Urinary bladder (tissue), 4 donors: ENCODE data around the gene FUT4. TPM values are rescaled to one million over a fixed set of nuclear protein-coding genes. Genes with fewer than 3 reads are reported as not detected.

Source experiments
- DNase-seq: peaks from one replicate; pipeline ENCODE4 v3.0.0-alpha.2; 2015; ENCODE audit errors: extremely low spot score
- H3K27ac ChIP-seq: one replicate; pipeline ENCODE4 v1.5.1; 2013; ENCODE audit warnings: low read depth, mild to moderate bottlenecking, moderate library complexity
- H3K36me3 ChIP-seq: one replicate; pipeline ENCODE4 v1.6.1; 2013; ENCODE audit warnings: mild to moderate bottlenecking, moderate library complexity; ENCODE audit not compliant: insufficient read depth
- H3K4me1 ChIP-seq: one replicate; pipeline ENCODE4 v1.6.1; 2013; ENCODE audit warnings: mild to moderate bottlenecking, moderate library complexity; ENCODE audit not compliant: insufficient read depth
- H3K4me3 ChIP-seq: one replicate; pipeline ENCODE4 v1.5.1; 2013; ENCODE audit warnings: low read depth, low read length
- whole genome bisulfite sequencing: extraction: QIAGEN DNeasy Blood & Tissue Kit; methylation state at CpG from one replicate; pipeline ENCODE4 v1.1.7; 2013; 5-methylcytosine and 5-hydroxymethylcytosine counted together
- polyA plus RNA-seq: library from polyadenylated mRNA; stranded (reverse); fragments of 200-250 nt; gene quantifications from one replicate; pipeline ENCODE4 v1.2.3, GENCODE V29; 2013
- total RNA-seq: library from RNA; depleted of rRNA; stranded (reverse); fragments of >200 nt; gene quantifications from one replicate; pipeline ENCODE4 v1.2.3, GENCODE V29; 2014
- donor health status: healthy with polysubstance abuse.
- donor health status: healthy.

FUT4 gene
- total and polyA plus RNA-seq, 2 donors = 4.5 to 7.7 TPM

GRCh38 chr11:94586546-94586945 is 42.8 kb downstream of the FUT4 start:
- Histone ChIP-seq H3K4me1 (no peaks in the 10 kb centered on the region), H3K27ac (no peak overlapping the region), H3K4me3 (no peak overlapping the region), H3K36me3 (peaks cover 4% of the 10 kb centered on the region)
- no peak for DNase-seq
- WGBS = 74% methylated on average over 5 of the region's 5 CpGs

GRCh38 chr11:94586978-94587377 is 43.3 kb downstream of the FUT4 start:
- no peak for DNase-seq
- no peaks in the 10 kb centered on the region for H3K4me1 ChIP-seq
- H3K27ac ChIP-seq = no peak overlapping the region
- no peak overlapping the region for H3K4me3 ChIP-seq
- WGBS = 66% methylated on average over 5 of the region's 5 CpGs
- peaks cover 4% of the 10 kb centered on the region for H3K36me3 ChIP-seq

DNA sequence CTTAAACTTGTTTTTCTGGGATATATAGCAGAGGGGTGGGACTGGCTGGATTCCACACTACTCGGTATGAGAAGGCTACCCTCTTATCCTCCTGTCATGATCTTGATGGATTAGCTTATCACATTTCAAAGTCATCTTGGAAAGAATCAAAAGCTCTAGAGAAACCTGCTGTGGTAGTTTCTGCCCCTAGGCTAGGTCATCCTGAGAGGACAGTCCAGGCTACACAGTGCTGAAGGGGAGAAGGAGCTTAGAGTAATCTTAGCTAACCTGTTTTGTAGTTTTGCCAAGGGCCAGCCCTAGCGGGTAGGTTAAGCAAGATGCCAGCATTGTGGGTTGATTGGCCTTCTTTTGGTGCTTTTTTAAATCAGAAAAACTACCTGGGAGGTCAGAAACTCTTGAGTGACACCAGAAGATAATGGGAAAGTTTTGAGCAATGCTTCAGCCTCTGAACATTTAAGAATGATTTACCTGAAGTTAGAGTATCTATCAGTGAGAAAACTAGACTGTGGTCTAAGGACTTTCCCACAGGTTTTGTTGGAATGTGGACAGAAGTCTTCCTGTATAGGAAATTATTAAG is 44.7 kb downstream of the FUT4 start:
- H3K4me3 ChIP-seq = no peak overlapping the region
- WGBS = 52% methylated on average over 2 of the region's 2 CpGs
- no peaks in the 10 kb centered on the region for H3K4me1 ChIP-seq
- no peak overlapping the region for H3K27ac ChIP-seq
- H3K36me3 ChIP-seq = peaks cover 4% of the 10 kb centered on the region
- DNase-seq = no peak

DNA sequence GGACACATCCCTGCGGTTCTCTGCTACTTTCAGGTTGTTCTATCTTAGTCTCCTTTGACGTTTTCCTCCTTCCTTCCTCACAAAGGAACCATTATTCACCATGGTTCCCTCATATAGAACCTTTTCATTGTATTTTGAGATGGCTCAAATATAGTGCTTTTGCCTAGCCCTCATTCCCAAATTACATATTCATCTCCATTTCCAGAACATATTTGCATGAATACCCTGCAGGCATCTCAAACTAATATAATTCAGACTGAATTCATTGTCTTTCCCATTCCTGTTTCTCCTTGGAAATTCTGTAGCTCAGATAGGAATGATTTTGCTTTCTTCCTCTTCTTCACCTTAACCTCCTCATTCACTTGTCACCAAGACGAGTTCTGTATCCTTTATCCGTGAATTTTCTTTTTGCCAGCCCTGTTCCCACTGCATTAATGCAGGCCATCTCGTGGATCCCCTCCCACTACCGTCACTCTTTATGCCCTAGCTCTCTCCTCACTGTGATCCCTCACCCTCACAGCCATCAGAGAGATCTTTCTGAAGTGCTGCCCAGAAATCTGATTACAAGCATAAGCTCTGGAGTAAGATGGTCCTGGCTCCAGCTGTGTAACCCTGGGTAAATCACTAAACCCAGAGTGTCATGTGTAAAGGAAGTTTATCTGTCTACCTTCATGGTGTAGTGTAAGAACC is 46.8 kb downstream of the FUT4 start:
- Histone ChIP-seq H3K27ac (no peak overlapping the region), H3K4me1 (no peaks in the 10 kb centered on the region), H3K36me3 (peaks cover 6% of the 10 kb centered on the region), H3K4me3 (no peak overlapping the region)
- DNase-seq = no peak
- WGBS = 66% methylated on average over 6 of the region's 6 CpGs

GRCh38 chr11:94593030-94593429 is 49.3 kb downstream of the FUT4 start:
- peaks cover 8% of the 10 kb centered on the region for H3K36me3 ChIP-seq
- no peaks in the 10 kb centered on the region for H3K4me1 ChIP-seq
- H3K4me3 ChIP-seq = no peak overlapping the region
- H3K27ac ChIP-seq = no peak overlapping the region
- no peak for DNase-seq
- 61% methylated on average over 2 of the region's 2 CpGs for WGBS

- Histone ChIP-seq H3K4me1 (no peaks in the 10 kb centered on the region), H3K4me3 (no peak overlapping the region), H3K36me3 (peaks cover 4% of the 10 kb centered on the region), H3K27ac (no peak overlapping the region)
- WGBS = 94% methylated on average over 6 of the region's 6 CpGs
- DNase-seq = no peak
Measured at GRCh38 chr11:94595076-94595475, 51.4 kb downstream of the FUT4 start.

DNA sequence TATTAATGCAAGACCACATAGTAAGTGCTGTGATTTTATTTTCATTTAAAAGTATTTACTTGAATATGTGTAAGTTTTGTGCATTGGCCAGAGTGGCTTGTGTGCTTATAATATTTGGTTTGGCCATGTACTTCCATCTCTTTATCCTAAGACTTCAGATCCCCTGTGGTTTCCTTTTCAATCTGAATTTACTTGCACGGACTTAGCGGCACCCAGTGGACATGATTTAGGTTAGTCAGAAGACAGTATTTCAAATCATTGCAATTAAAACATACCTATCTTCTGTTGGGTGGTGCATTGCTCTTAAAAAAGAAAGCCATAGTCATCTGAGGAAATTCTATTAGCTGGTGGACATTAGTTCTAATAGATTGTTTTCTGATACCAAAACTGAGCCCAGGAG is 54.2 kb downstream of the FUT4 start:
- WGBS = 68% methylated on average over 2 of the region's 2 CpGs
- H3K36me3 ChIP-seq = peaks cover 4% of the 10 kb centered on the region
- no peak for DNase-seq
- H3K4me3 ChIP-seq = no peak overlapping the region
- no peaks in the 10 kb centered on the region for H3K4me1 ChIP-seq
- H3K27ac ChIP-seq = no peak overlapping the region

Other genes starting within 250 kb of the FUT4 start
- not detected for gene IZUMO1R, start 239.3 kb upstream of the FUT4 start, total RNA-seq
- not detected for gene IZUMO1R, start 239.3 kb upstream of the FUT4 start, polyA plus RNA-seq
- 0.16 TPM for gene GPR83, start 142.5 kb upstream of the FUT4 start, total RNA-seq
- 0.08 TPM for gene GPR83, start 142.5 kb upstream of the FUT4 start, polyA plus RNA-seq
- gene MRE11, start 50.1 kb upstream of the FUT4 start, total RNA-seq = 46.0 TPM
- 9.8 TPM for gene MRE11, start 50.1 kb upstream of the FUT4 start, polyA plus RNA-seq
- gene ANKRD49, start 49.9 kb upstream of the FUT4 start, total RNA-seq = 34.5 TPM
- gene ANKRD49, start 49.9 kb upstream of the FUT4 start, polyA plus RNA-seq = 18.1 TPM
- gene C11orf97, start 31.5 kb upstream of the FUT4 start, total RNA-seq = not detected
- gene C11orf97, start 31.5 kb upstream of the FUT4 start, polyA plus RNA-seq = not detected
- 6.9 TPM for gene PIWIL4, start 23.4 kb downstream of the FUT4 start, total RNA-seq
- gene PIWIL4, start 23.4 kb downstream of the FUT4 start, polyA plus RNA-seq = 3.3 TPM
- 79.3 TPM for gene AMOTL1, start 224.4 kb downstream of the FUT4 start, total RNA-seq
- gene AMOTL1, start 224.4 kb downstream of the FUT4 start, polyA plus RNA-seq = 48.2 TPM